A549 treated with ZK216348 at 1 μM for 4 hours (cell line): ENCODE data around the gene HTR1E. TPM values are rescaled to one million over a fixed set of nuclear protein-coding genes. Genes with fewer than 3 reads are reported as not detected.

Experiments used
- total RNA-seq: library from RNA; stranded (reverse); fragments of 200-300 nt; extraction: Qiagen RNA extraction; gene quantifications from 5 replicates; pipeline ENCODE4 v1.2.3, GENCODE V29; 2022; ENCODE audit warnings: low read depth

HTR1E gene
- total RNA-seq, result not detected in 5 replicates

DNA sequence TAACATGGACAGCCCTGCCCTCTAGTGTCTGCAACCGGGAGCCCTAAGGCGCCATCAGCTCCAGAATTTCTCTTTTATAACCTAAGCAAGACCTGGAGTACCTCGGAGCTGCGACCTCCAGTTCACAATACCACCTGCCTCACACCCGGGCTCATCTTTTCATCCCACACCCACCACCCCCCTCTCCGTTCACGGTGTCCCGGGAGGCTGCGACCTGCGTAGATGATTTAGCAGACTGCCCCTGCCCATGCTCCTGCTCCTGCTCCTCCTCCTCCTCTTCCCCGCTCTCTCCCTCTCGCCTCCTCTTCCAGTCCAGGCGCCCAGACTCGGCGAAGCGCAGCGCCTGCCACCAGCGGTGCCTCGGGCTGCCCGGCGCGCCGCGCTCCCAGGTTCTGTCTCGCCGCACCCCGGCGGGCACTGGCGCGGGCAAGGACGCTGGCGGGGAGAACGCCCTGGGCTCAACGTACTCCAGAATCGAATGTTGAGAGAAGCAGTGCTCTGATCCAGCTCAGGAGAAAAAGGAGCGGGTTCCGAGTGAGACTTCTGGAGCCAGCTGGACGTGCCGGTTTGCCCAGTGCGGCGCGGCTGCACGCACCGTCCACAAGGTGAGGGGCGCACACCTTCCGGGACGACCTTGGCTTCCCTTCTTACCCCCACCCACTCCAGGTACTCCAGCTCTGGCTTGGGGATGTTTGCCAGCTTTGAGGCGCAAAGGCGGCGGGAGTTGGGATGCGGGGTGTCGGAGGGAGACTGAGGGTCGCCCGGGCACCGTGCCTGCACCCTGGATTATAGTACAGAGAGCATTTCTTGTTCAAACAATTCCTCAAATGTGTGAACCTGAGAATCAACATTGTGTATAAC lies at the start of gene HTR1E:
TSS of gene HTR1E (plus strand) at position 310 of the 861 bp plus-strand sequence. CDS start 77,807 bp downstream, outside the sequence.

Other genes starting within 250 kb of the HTR1E start
- gene CGA, start 157.6 kb downstream of the HTR1E start, total RNA-seq, result 0.16 to 0.25 TPM in 2 of 5 replicates, not detected in the others
- 2.3 to 5.2 TPM (median 3.4 TPM) in 5 replicates for gene ZNF292, start 218.0 kb downstream of the HTR1E start, total RNA-seq